Endothelial cell (in vitro differentiated cells): ENCODE results near the gene AGBL3. TPM values are rescaled to one million over a fixed set of nuclear protein-coding genes. Genes with fewer than 3 reads are reported as not detected.

Experiments used
- DNase-seq: peaks from one replicate; pipeline ENCODE4 v3.0.0; 2021; ENCODE audit warnings: low spot score
- H3K27ac Mint-ChIP-seq: one replicate; pipeline ENCODE4 v1.8.0; 2021; ENCODE audit warnings: mixed read lengths, inconsistent platforms; ENCODE audit not compliant: unreplicated experiment
- H3K27me3 Mint-ChIP-seq: one replicate; pipeline ENCODE4 v1.8.0; 2021; ENCODE audit warnings: mild to moderate bottlenecking, moderate library complexity, mixed read lengths, inconsistent platforms; ENCODE audit not compliant: unreplicated experiment
- H3K36me3 Mint-ChIP-seq: one replicate; pipeline ENCODE4 v1.8.0; 2021; ENCODE audit warnings: mild to moderate bottlenecking, low read depth, mixed read lengths, inconsistent platforms; ENCODE audit not compliant: unreplicated experiment
- H3K4me1 Mint-ChIP-seq: one replicate; pipeline ENCODE4 v1.8.0; 2021; ENCODE audit warnings: mild to moderate bottlenecking, mixed read lengths, inconsistent platforms; ENCODE audit not compliant: unreplicated experiment
- H3K4me3 Mint-ChIP-seq: one replicate; pipeline ENCODE4 v1.8.0; 2021; ENCODE audit warnings: mild to moderate bottlenecking, mixed read lengths, inconsistent platforms; ENCODE audit not compliant: unreplicated experiment
- H3K9me3 Mint-ChIP-seq: one replicate; pipeline ENCODE4 v1.8.0; 2021; ENCODE audit warnings: mixed read lengths, inconsistent platforms; ENCODE audit not compliant: unreplicated experiment
- total RNA-seq: library from RNA; stranded (reverse); fragmentation: NEBNext Ultra II Directional; extraction: Animal tissue kit (Norgen Biotek cat#: 25700); gene quantifications from one replicate; pipeline ENCODE4 v1.2.1, GENCODE V29; 2021; ENCODE audit not compliant: unreplicated experiment
- TF ChIP-seq, protein P1 (sequence below): fragments of 200-600 bp; sonication (generic); IDR thresholded peaks from one replicate; pipeline ENCODE4 v1.5.0; 2021; ENCODE audit warnings: antibody characterized with exemption; ENCODE audit not compliant: unreplicated experiment

The AGBL3 gene
- total RNA-seq, 1 donor from 2014 or later = 3.0 TPM

DNA sequence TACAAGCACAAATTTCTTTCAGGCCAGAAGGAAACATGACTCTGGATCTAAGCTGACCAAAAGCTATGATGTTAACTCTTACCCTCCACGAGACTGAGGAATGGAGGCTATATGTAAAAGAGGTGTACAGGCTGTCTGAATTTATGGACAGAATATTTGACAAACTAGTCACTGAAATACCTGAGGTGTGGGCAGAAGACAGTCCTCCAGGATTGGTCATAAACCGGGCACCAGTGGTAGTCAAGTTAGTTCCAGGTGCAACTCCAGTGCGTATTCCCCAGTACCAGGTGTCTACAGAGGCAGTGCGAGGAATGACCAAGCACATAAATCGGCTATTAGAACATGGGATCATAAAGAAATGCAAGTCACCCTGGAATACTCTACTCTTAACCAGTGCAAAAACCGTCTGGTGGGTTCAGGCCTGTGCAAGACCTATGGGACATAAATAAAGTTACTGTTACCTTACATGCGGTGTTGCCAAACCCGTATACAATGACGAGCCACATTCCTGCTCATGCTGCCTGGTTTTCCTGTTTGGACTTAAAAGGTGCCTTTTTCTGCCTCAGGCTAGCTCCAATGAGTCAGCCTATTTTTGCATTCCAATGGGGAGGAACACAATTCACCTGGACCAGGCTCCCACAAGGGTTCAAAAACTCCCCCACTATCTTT lies 190.9 kb downstream of the AGBL3 start:
- peaks cover 3% of the 10 kb centered on the region for H3K27me3 Mint-ChIP-seq
- H3K4me3 Mint-ChIP-seq = no peak overlapping the region
- TF ChIP-seq, protein P1, sequence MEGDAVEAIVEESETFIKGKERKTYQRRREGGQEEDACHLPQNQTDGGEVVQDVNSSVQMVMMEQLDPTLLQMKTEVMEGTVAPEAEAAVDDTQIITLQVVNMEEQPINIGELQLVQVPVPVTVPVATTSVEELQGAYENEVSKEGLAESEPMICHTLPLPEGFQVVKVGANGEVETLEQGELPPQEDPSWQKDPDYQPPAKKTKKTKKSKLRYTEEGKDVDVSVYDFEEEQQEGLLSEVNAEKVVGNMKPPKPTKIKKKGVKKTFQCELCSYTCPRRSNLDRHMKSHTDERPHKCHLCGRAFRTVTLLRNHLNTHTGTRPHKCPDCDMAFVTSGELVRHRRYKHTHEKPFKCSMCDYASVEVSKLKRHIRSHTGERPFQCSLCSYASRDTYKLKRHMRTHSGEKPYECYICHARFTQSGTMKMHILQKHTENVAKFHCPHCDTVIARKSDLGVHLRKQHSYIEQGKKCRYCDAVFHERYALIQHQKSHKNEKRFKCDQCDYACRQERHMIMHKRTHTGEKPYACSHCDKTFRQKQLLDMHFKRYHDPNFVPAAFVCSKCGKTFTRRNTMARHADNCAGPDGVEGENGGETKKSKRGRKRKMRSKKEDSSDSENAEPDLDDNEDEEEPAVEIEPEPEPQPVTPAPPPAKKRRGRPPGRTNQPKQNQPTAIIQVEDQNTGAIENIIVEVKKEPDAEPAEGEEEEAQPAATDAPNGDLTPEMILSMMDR = no peak
- no peaks in the 10 kb centered on the region for H3K4me1 Mint-ChIP-seq
- no peak overlapping the region for H3K27ac Mint-ChIP-seq
- peaks cover 9% of the 10 kb centered on the region for H3K9me3 Mint-ChIP-seq
- peaks cover 20% of the 10 kb centered on the region for H3K36me3 Mint-ChIP-seq
- DNase-seq = no peak

DNA sequence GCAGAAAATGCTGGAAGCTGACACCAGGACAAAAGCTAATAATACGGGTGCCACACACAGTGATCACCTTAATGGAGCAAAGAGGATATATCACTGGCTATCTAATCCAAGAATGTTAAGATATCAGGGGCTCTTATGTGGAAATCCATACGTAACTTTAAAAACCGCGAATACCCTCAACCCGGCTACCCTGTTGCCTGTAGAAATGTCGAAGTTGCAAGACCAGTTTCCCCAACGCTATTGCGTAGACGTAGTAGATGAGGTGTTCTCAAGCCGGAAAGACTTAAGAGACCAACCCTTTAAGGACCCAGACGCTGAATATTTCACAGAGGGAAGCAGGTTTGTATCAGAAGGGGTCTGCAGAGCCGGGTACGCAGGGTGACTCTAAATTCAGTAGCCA lies 192.1 kb downstream of the AGBL3 start:
- Mint-ChIP-seq H3K4me3 (no peak overlapping the region), H3K9me3 (peaks cover 9% of the 10 kb centered on the region), H3K4me1 (no peaks in the 10 kb centered on the region), H3K27ac (no peak overlapping the region), H3K36me3 (peaks cover 32% of the 10 kb centered on the region), H3K27me3 (peaks cover 6% of the 10 kb centered on the region)
- DNase-seq = no peak
- TF ChIP-seq, protein P1 = no peak

DNA sequence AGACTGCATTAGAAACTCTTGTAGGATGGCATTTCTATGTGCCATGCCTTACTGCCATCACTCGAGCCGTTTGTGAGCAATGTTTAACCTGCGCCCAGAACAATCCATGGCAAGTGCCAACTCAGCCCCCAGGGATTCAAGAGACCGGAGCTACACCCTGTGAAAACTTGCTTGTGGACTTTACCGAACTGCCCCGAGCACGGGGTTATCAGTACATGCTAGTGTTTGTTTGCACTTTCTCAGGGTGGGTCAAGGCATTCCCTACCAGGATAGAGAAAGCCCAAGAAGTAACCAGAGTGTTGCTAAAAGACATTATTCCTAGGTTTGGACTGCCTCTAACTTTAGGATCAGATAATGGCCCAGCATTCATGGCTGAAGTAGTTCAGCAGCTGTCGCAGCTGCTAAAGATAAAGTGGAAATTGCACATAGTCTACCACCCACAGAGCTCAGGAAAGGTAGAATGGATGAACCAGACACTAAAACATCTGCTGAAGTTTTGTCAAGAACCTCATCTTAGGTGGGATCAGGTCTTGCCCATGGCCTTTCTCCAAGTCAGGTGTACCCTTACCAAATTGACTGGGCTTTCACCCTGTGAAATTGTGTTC lies 193.1 kb downstream of the AGBL3 start:
- no peaks in the 10 kb centered on the region for H3K4me1 Mint-ChIP-seq
- H3K27me3 Mint-ChIP-seq = peaks cover 6% of the 10 kb centered on the region
- DNase-seq = no peak
- H3K36me3 Mint-ChIP-seq = peaks cover 40% of the 10 kb centered on the region
- no peak overlapping the region for H3K27ac Mint-ChIP-seq
- H3K9me3 Mint-ChIP-seq = peaks cover 9% of the 10 kb centered on the region
- no peak overlapping the region for H3K4me3 Mint-ChIP-seq
- TF ChIP-seq, protein P1 = no peak

DNA sequence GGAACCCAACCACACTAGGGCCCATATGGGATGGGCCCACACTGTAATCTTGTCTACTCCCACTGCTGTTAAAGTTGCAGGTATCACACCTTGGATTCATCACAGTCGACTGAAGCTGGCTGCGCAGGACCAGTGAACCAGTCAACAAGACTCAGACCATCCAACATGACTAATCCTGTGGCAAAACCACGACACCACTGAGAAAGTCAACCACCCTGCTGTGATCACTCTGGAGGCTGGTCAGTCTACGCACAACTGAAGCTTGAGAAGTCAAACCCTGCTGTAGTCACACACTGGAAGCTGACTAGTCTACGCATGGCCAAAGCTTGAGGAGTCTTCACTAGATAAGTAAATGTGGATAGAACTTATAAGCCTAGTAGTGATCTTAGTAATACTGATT lies 193.8 kb downstream of the AGBL3 start:
- TF ChIP-seq, protein P1 = no peak
- peaks cover 40% of the 10 kb centered on the region for H3K36me3 Mint-ChIP-seq
- no peak overlapping the region for H3K4me3 Mint-ChIP-seq
- peaks cover 9% of the 10 kb centered on the region for H3K9me3 Mint-ChIP-seq
- peaks cover 8% of the 10 kb centered on the region for H3K27me3 Mint-ChIP-seq
- H3K27ac Mint-ChIP-seq = no peak overlapping the region
- H3K4me1 Mint-ChIP-seq = no peaks in the 10 kb centered on the region
- no peak for DNase-seq

DNA sequence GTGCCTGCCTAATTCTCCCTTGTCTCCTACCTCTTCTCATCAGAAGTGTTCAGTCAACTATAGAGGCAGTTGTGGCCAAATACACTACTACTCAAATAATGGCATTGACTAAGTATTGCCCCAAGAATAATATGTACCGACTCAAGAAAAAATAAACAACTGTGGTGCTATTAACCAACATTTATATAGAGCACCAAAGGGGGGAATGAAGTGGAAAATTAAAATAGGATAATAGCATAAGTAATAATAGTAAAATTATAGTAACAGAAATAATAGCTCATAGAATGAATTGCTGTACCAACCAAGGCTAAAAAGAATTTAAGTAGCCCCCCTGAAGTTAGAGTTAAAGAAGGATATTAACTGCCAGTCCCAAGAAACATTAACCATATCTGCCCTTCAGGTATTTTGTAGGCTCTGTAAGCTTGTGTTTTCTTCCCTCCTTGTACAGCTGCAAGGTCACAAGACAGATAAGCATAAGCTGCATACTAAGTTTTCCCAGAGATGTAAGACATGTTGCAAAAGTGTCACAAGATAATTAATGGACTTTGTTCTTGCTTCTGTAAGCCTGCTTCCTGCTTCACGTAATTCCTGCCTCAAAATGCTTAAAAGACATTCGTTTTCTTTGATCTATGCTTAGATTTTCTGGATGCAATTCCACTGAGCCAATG lies 195.1 kb downstream of the AGBL3 start:
- Mint-ChIP-seq H3K36me3 (peaks cover 40% of the 10 kb centered on the region), H3K4me3 (no peak overlapping the region), H3K4me1 (no peaks in the 10 kb centered on the region), H3K9me3 (peaks cover 9% of the 10 kb centered on the region), H3K27ac (no peak overlapping the region), H3K27me3 (peaks cover 5% of the 10 kb centered on the region)
- TF ChIP-seq, protein P1 = no peak
- DNase-seq = no peak
